Measurements from ENCODE around the gene NUBP2.

Gene NUBP2

GRCh38 chr16:1746693-1747195, 36.0 kb upstream of the NUBP2 start:
- TF ChIP-seq CTCF (IDR thresholded peaks at IDR 0.05; ENCODE audit: low read depth, low read length, missing control alignments), result no peak
- Histone ChIP-seq H3K27me3 (replicated peaks) (no peaks in the 10 kb centered on the region), H3K4me3 (ENCODE audit: low read depth, low read length) (no peak overlapping the region), H3K36me3 (replicated peaks) (peaks cover 49% of the 10 kb centered on the region), H3K27ac (peak overlapping the region; percentile 94)
- in situ Hi-C loops (cut with HindIII; ENCODE audit: low pct_ligation_motif_present, low sequenced_read_pairs), result no loop called here
- no peak for DNase-seq

- no peak overlapping the region for H3K4me3 ChIP-seq (ENCODE audit: low read depth, low read length)
- H3K27ac ChIP-seq, result no peak overlapping the region
- no peaks in the 10 kb centered on the region for H3K27me3 ChIP-seq (replicated peaks)
- no peak for DNase-seq
- peaks cover 52% of the 10 kb centered on the region for H3K36me3 ChIP-seq (replicated peaks)
- in situ Hi-C loops (cut with HindIII; ENCODE audit: low pct_ligation_motif_present, low sequenced_read_pairs), result no loop called here
- TF ChIP-seq CTCF (IDR thresholded peaks at IDR 0.05; ENCODE audit: low read depth, low read length, missing control alignments), result no peak
Measured at GRCh38 chr16:1747934-1748333, 34.8 kb upstream of the NUBP2 start.

- Histone ChIP-seq H3K4me3 (ENCODE audit: low read depth, low read length) (no peak overlapping the region), H3K27me3 (replicated peaks) (no peaks in the 10 kb centered on the region), H3K27ac (no peak overlapping the region), H3K36me3 (replicated peaks) (peaks cover 41% of the 10 kb centered on the region)
- no peak for TF ChIP-seq CTCF (IDR thresholded peaks at IDR 0.05; ENCODE audit: low read depth, low read length, missing control alignments)
- no peak for DNase-seq
- in situ Hi-C loops (cut with HindIII; ENCODE audit: low pct_ligation_motif_present, low sequenced_read_pairs), result no loop called here
Measured at GRCh38 chr16:1749152-1750117, 33.3 kb upstream of the NUBP2 start.

- H3K27ac ChIP-seq, result no peak overlapping the region
- no peak overlapping the region for H3K4me3 ChIP-seq (ENCODE audit: low read depth, low read length)
- no peaks in the 10 kb centered on the region for H3K27me3 ChIP-seq (replicated peaks)
- TF ChIP-seq CTCF (IDR thresholded peaks at IDR 0.05; ENCODE audit: low read depth, low read length, missing control alignments), result no peak
- DNase-seq, result no peak
- in situ Hi-C loops (cut with HindIII; ENCODE audit: low pct_ligation_motif_present, low sequenced_read_pairs), result no loop called here
- peaks cover 50% of the 10 kb centered on the region for H3K36me3 ChIP-seq (replicated peaks)
Measured at GRCh38 chr16:1751946-1752345, 30.8 kb upstream of the NUBP2 start.

GRCh38 chr16:1752853-1753252, 29.9 kb upstream of the NUBP2 start:
- Histone ChIP-seq H3K4me3 (ENCODE audit: low read depth, low read length) (no peak overlapping the region), H3K27ac (no peak overlapping the region), H3K36me3 (replicated peaks) (peaks cover 54% of the 10 kb centered on the region), H3K27me3 (replicated peaks) (no peaks in the 10 kb centered on the region)
- in situ Hi-C loops (cut with HindIII; ENCODE audit: low pct_ligation_motif_present, low sequenced_read_pairs), result no loop called here
- no peak for DNase-seq
- no peak for TF ChIP-seq CTCF (IDR thresholded peaks at IDR 0.05; ENCODE audit: low read depth, low read length, missing control alignments)

Measured in brain microvascular endothelial cell (primary cell).